Measurements from ENCODE around the gene TRMO.

TRMO gene

GRCh38 chr9:97900738-97901565 lies 21.3 kb downstream of the TRMO start:
- no peak for DNase-seq

GRCh38 chr9:97900103-97900737 lies 22.1 kb downstream of the TRMO start:
- no peak for DNase-seq

GRCh38 chr9:97895695-97896332 lies 26.5 kb downstream of the TRMO start:
- peak in 1 of 2 experiments; percentile 9 for DNase-seq

GRCh38 chr9:97895211-97895610 lies 27.1 kb downstream of the TRMO start:
- no peak for DNase-seq

- DNase-seq, result no peak
Observed at GRCh38 chr9:97892421-97892820, 29.9 kb downstream of the TRMO start.

GRCh38 chr9:97891736-97892135 lies 30.6 kb downstream of the TRMO start:
- no peak for DNase-seq

- peak; percentile 64 to 71 for DNase-seq
Observed at GRCh38 chr9:97889941-97890887, 32.1 kb downstream of the TRMO start.

GRCh38 chr9:97880336-97880735 lies 42.0 kb downstream of the TRMO start:
- no peak for DNase-seq

- no peak for DNase-seq
Observed at GRCh38 chr9:97876061-97876460, 46.2 kb downstream of the TRMO start.

- no peak for DNase-seq
Observed at GRCh38 chr9:97875111-97875510, 47.2 kb downstream of the TRMO start.

GRCh38 chr9:97874624-97875023 lies 47.7 kb downstream of the TRMO start:
- no peak for DNase-seq

GRCh38 chr9:97873882-97874281 lies 48.4 kb downstream of the TRMO start:
- DNase-seq, result no peak

GRCh38 chr9:97873425-97873824 lies 48.9 kb downstream of the TRMO start:
- DNase-seq, result no peak

GRCh38 chr9:97868859-97869258 lies 53.4 kb downstream of the TRMO start:
- no peak for DNase-seq

- no peak for DNase-seq
Observed at GRCh38 chr9:97866848-97867247, 55.5 kb downstream of the TRMO start.

GRCh38 chr9:97866300-97866699 lies 56.0 kb downstream of the TRMO start:
- no peak for DNase-seq

GRCh38 chr9:97864396-97864795 lies 57.9 kb downstream of the TRMO start:
- DNase-seq, result no peak

GRCh38 chr9:97863314-97863713 lies 59.0 kb downstream of the TRMO start:
- DNase-seq, result no peak

- DNase-seq, result no peak
Observed at GRCh38 chr9:97861148-97861475, 61.2 kb downstream of the TRMO start.

- DNase-seq, result no peak
Observed at GRCh38 chr9:97860451-97861147, 61.7 kb downstream of the TRMO start.

GRCh38 chr9:97859346-97859745 lies 63.0 kb downstream of the TRMO start:
- no peak for DNase-seq

GRCh38 chr9:97858826-97859225 lies 63.5 kb downstream of the TRMO start:
- no peak for DNase-seq

- DNase-seq, result no peak
Observed at GRCh38 chr9:97858393-97858713, 63.9 kb downstream of the TRMO start.
